Stimulated activated memory B cell treated with anti-CD40 and anti-IgM and Interleukin-4, amounts not matched to agents 10 μg/mL and 1 μg/mL and 100 μg/mL, for 72 hours (primary cell): ENCODE measurements around the gene CDA.
A peak's percentile ranks its signal among the peaks of the same experiment; 100 is the strongest.

Source experiments
- ATAC-seq: fragments of 150-1000 bp; cut with Tn5 transposase; 2 replicates; pipeline ENCODE4 v1.10.0; 2021
- H3K27ac Mint-ChIP-seq: one replicate; pipeline ENCODE4 v1.8.0; 2022; ENCODE audit warnings: mild to moderate bottlenecking, mixed read lengths
- H3K27me3 Mint-ChIP-seq: one replicate; pipeline ENCODE4 v1.8.0; 2022; ENCODE audit warnings: mixed read lengths
- H3K36me3 Mint-ChIP-seq: one replicate; pipeline ENCODE4 v1.8.0; 2022; ENCODE audit warnings: mixed read lengths
- H3K4me1 Mint-ChIP-seq: one replicate; pipeline ENCODE4 v1.8.0; 2022; ENCODE audit warnings: mixed read lengths
- H3K4me3 Mint-ChIP-seq: one replicate; pipeline ENCODE4 v1.8.0; 2022; ENCODE audit warnings: mild to moderate bottlenecking, moderate library complexity, mixed read lengths
- H3K9me3 Mint-ChIP-seq: one replicate; pipeline ENCODE4 v1.8.0; 2022; ENCODE audit warnings: mixed read lengths

CDA gene

GRCh38 chr1:20619999-20620398 lies 31.1 kb downstream of the CDA start:
- Mint-ChIP-seq H3K4me3 (no peak overlapping the region), H3K4me1 (peaks cover 6% of the 10 kb centered on the region), H3K9me3 (no peaks in the 10 kb centered on the region), H3K27ac (no peak overlapping the region), H3K36me3 (no peaks in the 10 kb centered on the region), H3K27me3 (peaks cover 35% of the 10 kb centered on the region)
- no peak for ATAC-seq

- Mint-ChIP-seq H3K27ac (no peak overlapping the region), H3K4me1 (peaks cover 6% of the 10 kb centered on the region), H3K27me3 (peaks cover 31% of the 10 kb centered on the region), H3K4me3 (no peak overlapping the region), H3K9me3 (no peaks in the 10 kb centered on the region), H3K36me3 (no peaks in the 10 kb centered on the region)
- no peak for ATAC-seq
These were observed 32.1 kb downstream of the CDA start for GRCh38 chr1:20621012-20621411.

GRCh38 chr1:20624709-20625108 lies 35.8 kb downstream of the CDA start:
- no peaks in the 10 kb centered on the region for H3K36me3 Mint-ChIP-seq
- peaks cover 46% of the 10 kb centered on the region for H3K27me3 Mint-ChIP-seq
- ATAC-seq: no peak
- no peak overlapping the region for H3K27ac Mint-ChIP-seq
- no peaks in the 10 kb centered on the region for H3K4me1 Mint-ChIP-seq
- H3K4me3 Mint-ChIP-seq: no peak overlapping the region
- peaks cover 5% of the 10 kb centered on the region for H3K9me3 Mint-ChIP-seq

- ATAC-seq: no peak
- no peak overlapping the region for H3K4me3 Mint-ChIP-seq
- no peaks in the 10 kb centered on the region for H3K4me1 Mint-ChIP-seq
- H3K27ac Mint-ChIP-seq: no peak overlapping the region
- H3K27me3 Mint-ChIP-seq: peaks cover 46% of the 10 kb centered on the region
- no peaks in the 10 kb centered on the region for H3K36me3 Mint-ChIP-seq
- peaks cover 5% of the 10 kb centered on the region for H3K9me3 Mint-ChIP-seq
These were observed 36.5 kb downstream of the CDA start for GRCh38 chr1:20625176-20626097.

GRCh38 chr1:20626098-20626427 lies 37.2 kb downstream of the CDA start:
- Mint-ChIP-seq H3K9me3 (peaks cover 5% of the 10 kb centered on the region), H3K27ac (no peak overlapping the region), H3K36me3 (no peaks in the 10 kb centered on the region), H3K4me3 (no peak overlapping the region), H3K27me3 (peaks cover 46% of the 10 kb centered on the region), H3K4me1 (no peaks in the 10 kb centered on the region)
- ATAC-seq: no peak

GRCh38 chr1:20626524-20626923 lies 37.6 kb downstream of the CDA start:
- no peak overlapping the region for H3K27ac Mint-ChIP-seq
- H3K4me3 Mint-ChIP-seq: no peak overlapping the region
- no peaks in the 10 kb centered on the region for H3K4me1 Mint-ChIP-seq
- no peaks in the 10 kb centered on the region for H3K36me3 Mint-ChIP-seq
- no peak for ATAC-seq
- peaks cover 5% of the 10 kb centered on the region for H3K9me3 Mint-ChIP-seq
- H3K27me3 Mint-ChIP-seq: peaks cover 46% of the 10 kb centered on the region

GRCh38 chr1:20630729-20631128 lies 41.8 kb downstream of the CDA start:
- ATAC-seq: no peak
- H3K36me3 Mint-ChIP-seq: no peaks in the 10 kb centered on the region
- peaks cover 17% of the 10 kb centered on the region for H3K4me1 Mint-ChIP-seq
- no peak overlapping the region for H3K4me3 Mint-ChIP-seq
- H3K27me3 Mint-ChIP-seq: peaks cover 21% of the 10 kb centered on the region
- no peak overlapping the region for H3K27ac Mint-ChIP-seq
- peaks cover 5% of the 10 kb centered on the region for H3K9me3 Mint-ChIP-seq

- Mint-ChIP-seq H3K4me1 (peaks cover 17% of the 10 kb centered on the region), H3K36me3 (no peaks in the 10 kb centered on the region), H3K27ac (no peak overlapping the region), H3K27me3 (peaks cover 10% of the 10 kb centered on the region), H3K9me3 (peaks cover 5% of the 10 kb centered on the region), H3K4me3 (peak overlapping the region; percentile 71)
- no peak for ATAC-seq
These were observed 43.5 kb downstream of the CDA start for GRCh38 chr1:20632386-20632785.

GRCh38 chr1:20633190-20634064 lies 44.5 kb downstream of the CDA start, which contains the start of gene PINK1:
Gene PINK1, plus strand, starts transcription at chr1:20633458. Its CDS starts 91 bp downstream, at chr1:20633549.
- peaks cover 17% of the 10 kb centered on the region for H3K4me1 Mint-ChIP-seq

GRCh38 chr1:20634065-20634593 lies 45.2 kb downstream of the CDA start:
- peaks cover 7% of the 10 kb centered on the region for H3K36me3 Mint-ChIP-seq
- no peaks in the 10 kb centered on the region for H3K9me3 Mint-ChIP-seq
- ATAC-seq: no peak
- H3K27ac Mint-ChIP-seq: peak overlapping the region; percentile 69
- H3K4me1 Mint-ChIP-seq: peaks cover 17% of the 10 kb centered on the region
- no peaks in the 10 kb centered on the region for H3K27me3 Mint-ChIP-seq
- peak overlapping the region; percentile 78 for H3K4me3 Mint-ChIP-seq

More at GRCh38 chr1:20633190-20634064, 44.5 kb downstream of the CDA start, which contains the start of gene PINK1:
- H3K36me3 Mint-ChIP-seq: peaks cover under 1% of the 10 kb centered on the region
- peak within 1 kb of the TSS; percentile 69 for H3K27ac Mint-ChIP-seq
- H3K27me3 Mint-ChIP-seq: no peaks in the 10 kb centered on the region
- ATAC-seq: peak; percentile 93
- H3K4me3 Mint-ChIP-seq: peak within 1 kb of the TSS; percentile 78
- no peaks in the 10 kb centered on the region for H3K9me3 Mint-ChIP-seq

GRCh38 chr1:20634594-20635084 lies 45.7 kb downstream of the CDA start:
- H3K4me3 Mint-ChIP-seq: peak overlapping the region; percentile 78
- H3K4me1 Mint-ChIP-seq: peaks cover 17% of the 10 kb centered on the region
- ATAC-seq: no peak
- no peaks in the 10 kb centered on the region for H3K9me3 Mint-ChIP-seq
- peak overlapping the region; percentile 69 for H3K27ac Mint-ChIP-seq
- H3K36me3 Mint-ChIP-seq: peaks cover 8% of the 10 kb centered on the region
- no peaks in the 10 kb centered on the region for H3K27me3 Mint-ChIP-seq

- H3K4me3 Mint-ChIP-seq: no peak overlapping the region
- no peak overlapping the region for H3K27ac Mint-ChIP-seq
- H3K4me1 Mint-ChIP-seq: peaks cover 17% of the 10 kb centered on the region
- ATAC-seq: no peak
- H3K27me3 Mint-ChIP-seq: no peaks in the 10 kb centered on the region
- no peaks in the 10 kb centered on the region for H3K9me3 Mint-ChIP-seq
- H3K36me3 Mint-ChIP-seq: peaks cover 8% of the 10 kb centered on the region
These were observed 48.0 kb downstream of the CDA start for GRCh38 chr1:20636785-20637347.

GRCh38 chr1:20640183-20640597 lies 51.3 kb downstream of the CDA start:
- ATAC-seq: peak; percentile 78
- no peaks in the 10 kb centered on the region for H3K9me3 Mint-ChIP-seq
- no peaks in the 10 kb centered on the region for H3K27me3 Mint-ChIP-seq
- no peak overlapping the region for H3K4me3 Mint-ChIP-seq
- H3K4me1 Mint-ChIP-seq: no peaks in the 10 kb centered on the region
- H3K27ac Mint-ChIP-seq: no peak overlapping the region
- H3K36me3 Mint-ChIP-seq: peaks cover 15% of the 10 kb centered on the region

- no peaks in the 10 kb centered on the region for H3K9me3 Mint-ChIP-seq
- H3K27ac Mint-ChIP-seq: no peak overlapping the region
- H3K27me3 Mint-ChIP-seq: no peaks in the 10 kb centered on the region
- no peak for ATAC-seq
- no peaks in the 10 kb centered on the region for H3K4me1 Mint-ChIP-seq
- peaks cover 16% of the 10 kb centered on the region for H3K36me3 Mint-ChIP-seq
- no peak overlapping the region for H3K4me3 Mint-ChIP-seq
These were observed 53.1 kb downstream of the CDA start for GRCh38 chr1:20641975-20642374.

GRCh38 chr1:20643080-20643479 lies 54.2 kb downstream of the CDA start:
- no peak overlapping the region for H3K4me3 Mint-ChIP-seq
- H3K4me1 Mint-ChIP-seq: no peaks in the 10 kb centered on the region
- peaks cover 16% of the 10 kb centered on the region for H3K36me3 Mint-ChIP-seq
- ATAC-seq: no peak
- H3K27me3 Mint-ChIP-seq: no peaks in the 10 kb centered on the region
- no peak overlapping the region for H3K27ac Mint-ChIP-seq
- no peaks in the 10 kb centered on the region for H3K9me3 Mint-ChIP-seq
